ENCODE data around the gene EXD1.

The EXD1 gene

GRCh38 chr15:41231422-41232226, 1.1 kb upstream of the EXD1 start:
- no peak for DNase-seq (ENCODE audit: low spot score)
- no peak for TF ChIP-seq CTCF (IDR thresholded peaks at IDR 0.05; ENCODE audit: extremely low read depth, insufficient read depth, missing control alignments)

GRCh38 chr15:41230345-41230649, 260 bp downstream of the EXD1 start:
- in situ Hi-C loops (cut with MboI; ENCODE audit: low pct_unique_long_range_greater_than_20kb, low sequenced_read_pairs, unreplicated experiment), result no loop called here
- DNase-seq (ENCODE audit: low spot score), result no peak
- no peak for TF ChIP-seq CTCF (IDR thresholded peaks at IDR 0.05; ENCODE audit: extremely low read depth, insufficient read depth, missing control alignments)

More at GRCh38 chr15:41231422-41232226, 1.1 kb upstream of the EXD1 start:
- in situ Hi-C loops (cut with MboI; ENCODE audit: low pct_unique_long_range_greater_than_20kb, low sequenced_read_pairs, unreplicated experiment), result no loop called here

- in situ Hi-C loops (cut with MboI; ENCODE audit: low pct_unique_long_range_greater_than_20kb, low sequenced_read_pairs, unreplicated experiment), result no loop called here
- DNase-seq (ENCODE audit: low spot score), result no peak
- TF ChIP-seq CTCF (IDR thresholded peaks at IDR 0.05; ENCODE audit: extremely low read depth, insufficient read depth, missing control alignments), result no peak
Measured at GRCh38 chr15:41219381-41219780, 11.2 kb downstream of the EXD1 start.

- TF ChIP-seq CTCF (IDR thresholded peaks at IDR 0.05; ENCODE audit: extremely low read depth, insufficient read depth, missing control alignments), result no peak
- in situ Hi-C loops (cut with MboI; ENCODE audit: low pct_unique_long_range_greater_than_20kb, low sequenced_read_pairs, unreplicated experiment), result no loop called here
- DNase-seq (ENCODE audit: low spot score), result no peak
Measured at GRCh38 chr15:41218851-41219250, 11.7 kb downstream of the EXD1 start.

GRCh38 chr15:41215708-41216107, 14.8 kb downstream of the EXD1 start:
- in situ Hi-C loops (cut with MboI; ENCODE audit: low pct_unique_long_range_greater_than_20kb, low sequenced_read_pairs, unreplicated experiment), result no loop called here
- TF ChIP-seq CTCF (IDR thresholded peaks at IDR 0.05; ENCODE audit: extremely low read depth, insufficient read depth, missing control alignments), result no peak
- no peak for DNase-seq (ENCODE audit: low spot score)

GRCh38 chr15:41207687-41208448, 22.7 kb downstream of the EXD1 start:
- no peak for TF ChIP-seq CTCF (IDR thresholded peaks at IDR 0.05; ENCODE audit: extremely low read depth, insufficient read depth, missing control alignments)
- DNase-seq (ENCODE audit: low spot score), result no peak
- in situ Hi-C loops (cut with MboI; ENCODE audit: low pct_unique_long_range_greater_than_20kb, low sequenced_read_pairs, unreplicated experiment), result no loop called here

All from GM13977 (cell line).